Kidney epithelial cell (primary cell): ENCODE measurements around the gene TSPAN16. TPM values are rescaled to one million over a fixed set of nuclear protein-coding genes. Genes with fewer than 3 reads are reported as not detected.

ENCODE experiments used
- DNase-seq: peaks from one replicate; pipeline ENCODE4 v3.0.0-alpha.2; 2010; ENCODE audit warnings: low read depth
- H3K27me3 ChIP-seq: 2 replicates; pipeline ENCODE4 v1.6.0; 2011; ENCODE audit warnings: low read length; ENCODE audit not compliant: control insufficient read depth, insufficient read depth
- H3K36me3 ChIP-seq: 2 replicates; pipeline ENCODE4 v1.5.1; 2011; ENCODE audit warnings: low read length; ENCODE audit not compliant: control insufficient read depth, insufficient read depth
- H3K4me3 ChIP-seq: 2 replicates; pipeline ENCODE4 v1.5.1; 2011; ENCODE audit warnings: low read depth, mild to moderate bottlenecking, control low read depth, low read length
- CTCF ChIP-seq: IDR thresholded peaks from 2 replicates; pipeline ENCODE4 v1.5.1; 2011; ENCODE audit warnings: mild to moderate bottlenecking, moderate library complexity, low read length, control low read depth, inconsistent platforms; ENCODE audit not compliant: insufficient read depth, poor library complexity, severe bottlenecking
- total RNA-seq: library from RNA; depleted of rRNA; stranded (reverse); fragments of >200 nt; gene quantifications from 2 replicates; pipeline ENCODE4 v1.2.3, GENCODE V29; 2015

Gene TSPAN16
- total RNA-seq, 1 donor from 2014 or later: not detected

GRCh38 chr19:11251650-11252314 lies 44.2 kb upstream of the TSPAN16 start:
- Histone ChIP-seq H3K27me3 (no peaks in the 10 kb centered on the region), H3K4me3 (no peak overlapping the region), H3K36me3 (no peaks in the 10 kb centered on the region)
- no peak for DNase-seq
- TF ChIP-seq CTCF: no peak

GRCh38 chr19:11252665-11253355 lies 43.1 kb upstream of the TSPAN16 start:
- no peak for TF ChIP-seq CTCF
- Histone ChIP-seq H3K27me3 (no peaks in the 10 kb centered on the region), H3K4me3 (no peak overlapping the region), H3K36me3 (no peaks in the 10 kb centered on the region)
- DNase-seq: no peak

GRCh38 chr19:11254666-11255065 lies 41.3 kb upstream of the TSPAN16 start:
- peak; percentile 26 for TF ChIP-seq CTCF
- no peak overlapping the region for H3K4me3 ChIP-seq
- H3K27me3 ChIP-seq: no peaks in the 10 kb centered on the region
- no peak for DNase-seq
- no peaks in the 10 kb centered on the region for H3K36me3 ChIP-seq

GRCh38 chr19:11256189-11256588 lies 39.8 kb upstream of the TSPAN16 start:
- DNase-seq: no peak
- TF ChIP-seq CTCF: no peak
- H3K4me3 ChIP-seq: no peak overlapping the region
- no peaks in the 10 kb centered on the region for H3K36me3 ChIP-seq
- H3K27me3 ChIP-seq: no peaks in the 10 kb centered on the region

GRCh38 chr19:11257846-11258380 lies 38.0 kb upstream of the TSPAN16 start:
- no peak overlapping the region for H3K4me3 ChIP-seq
- TF ChIP-seq CTCF: no peak
- no peaks in the 10 kb centered on the region for H3K36me3 ChIP-seq
- no peak for DNase-seq
- no peaks in the 10 kb centered on the region for H3K27me3 ChIP-seq

- Histone ChIP-seq H3K4me3 (no peak overlapping the region), H3K36me3 (no peaks in the 10 kb centered on the region), H3K27me3 (no peaks in the 10 kb centered on the region)
- DNase-seq: no peak
- no peak for TF ChIP-seq CTCF
Measured at GRCh38 chr19:11260996-11261395, 35.0 kb upstream of the TSPAN16 start.
